ENCODE data around the gene STATH.
"Not testable (repeated sequence)": the region's sequence is repeated elsewhere in the genome, so short reads cannot be mapped to it uniquely, and the experiment has no call there.

The STATH gene, protein sequence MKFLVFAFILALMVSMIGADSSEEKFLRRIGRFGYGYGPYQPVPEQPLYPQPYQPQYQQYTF

DNA sequence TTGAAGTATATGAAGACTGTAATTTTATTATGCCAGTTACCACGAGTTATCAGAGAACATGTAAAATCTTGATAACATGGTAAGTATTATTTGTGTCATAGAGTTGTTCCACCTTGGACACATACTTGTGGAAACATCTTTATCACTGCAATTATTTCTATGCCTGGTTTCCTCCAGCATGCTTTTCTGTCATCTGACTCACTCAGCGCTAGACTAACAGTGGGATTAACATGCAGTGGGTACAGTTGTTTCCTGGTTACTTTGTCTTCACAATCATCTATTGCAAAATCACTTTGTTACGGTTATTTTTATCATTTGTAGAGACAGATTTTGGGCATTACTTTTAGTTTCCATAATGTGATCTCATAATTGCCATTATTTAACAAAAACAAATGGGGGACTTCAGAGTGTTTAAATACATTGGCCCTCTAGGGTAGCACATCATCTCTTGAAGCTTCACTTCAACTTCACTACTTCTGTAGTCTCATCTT is at the start of gene STATH:
TSS of gene STATH (plus strand) at position 441 of the 491 bp plus-strand sequence. CDS start 2,472 bp downstream, outside the sequence.
- DNase-seq (ENCODE audit: low read depth in 2 of 2): no peak

DNA sequence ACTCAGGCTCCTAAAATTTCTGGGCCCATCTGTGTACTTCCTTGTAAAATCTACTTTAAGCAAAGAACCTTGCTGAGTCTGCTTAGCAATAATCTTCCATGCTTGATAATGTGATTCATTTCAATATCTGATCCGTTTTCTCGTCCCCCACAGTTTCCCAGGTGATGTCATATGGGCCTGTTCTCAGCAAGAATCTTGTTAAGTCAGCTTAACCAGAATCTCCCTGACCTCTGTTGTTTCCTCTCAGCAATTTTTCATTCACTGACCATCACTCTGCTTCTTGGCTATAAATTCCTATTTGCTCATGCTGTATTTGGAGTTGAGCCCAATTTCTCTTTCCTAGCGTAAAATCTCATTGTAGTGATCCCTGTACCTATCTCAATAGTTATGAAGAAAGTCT is 44.2 kb upstream of the STATH start:
- no peak for DNase-seq (ENCODE audit: low read depth in 2 of 2)

DNA sequence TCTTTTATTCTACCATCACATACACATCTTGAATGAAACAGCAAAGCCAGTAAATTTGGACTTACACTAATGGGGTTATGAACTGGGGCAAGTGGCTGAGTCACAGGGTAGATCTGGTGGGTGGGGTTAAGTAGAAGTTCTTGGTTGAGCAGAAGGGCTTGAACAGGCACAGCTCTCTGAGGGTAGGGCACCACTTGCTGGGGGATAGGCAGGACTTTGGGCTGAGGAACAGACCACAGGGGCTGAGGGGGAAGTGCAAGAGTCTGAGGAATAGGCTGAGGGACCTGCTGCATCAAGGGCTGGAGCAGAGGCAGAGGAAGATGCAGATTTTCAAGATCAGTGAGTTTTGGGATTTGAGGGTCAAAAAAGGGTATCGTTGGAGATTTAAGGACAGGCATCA is 38.6 kb upstream of the STATH start:
- DNase-seq (ENCODE audit: low read depth in 2 of 2): no peak

DNA sequence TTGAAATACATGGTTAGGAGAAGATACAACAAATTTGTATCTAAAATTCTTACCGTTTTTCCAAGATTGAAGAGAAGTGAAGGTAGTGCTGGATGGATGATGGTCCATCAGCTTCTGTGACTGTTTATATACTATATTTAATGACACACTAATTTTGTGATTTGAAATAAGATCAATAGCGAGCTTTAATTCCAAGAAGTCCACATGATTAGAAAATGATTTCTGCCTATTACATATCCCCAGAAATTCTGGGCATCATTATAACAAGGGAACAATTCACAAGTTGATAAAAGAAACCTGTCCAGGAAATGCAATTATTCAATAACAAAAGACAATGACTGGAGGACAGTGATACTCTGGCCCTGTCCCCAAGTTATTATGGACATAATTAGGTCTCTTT is 30.1 kb upstream of the STATH start, which contains the start of gene CSN2:
TSS of gene CSN2 (minus strand) at position 101 of the 400 bp plus-strand sequence. CDS start 4,733 bp downstream, outside the sequence.
- DNase-seq (ENCODE audit: low read depth in 2 of 2): no peak

DNA sequence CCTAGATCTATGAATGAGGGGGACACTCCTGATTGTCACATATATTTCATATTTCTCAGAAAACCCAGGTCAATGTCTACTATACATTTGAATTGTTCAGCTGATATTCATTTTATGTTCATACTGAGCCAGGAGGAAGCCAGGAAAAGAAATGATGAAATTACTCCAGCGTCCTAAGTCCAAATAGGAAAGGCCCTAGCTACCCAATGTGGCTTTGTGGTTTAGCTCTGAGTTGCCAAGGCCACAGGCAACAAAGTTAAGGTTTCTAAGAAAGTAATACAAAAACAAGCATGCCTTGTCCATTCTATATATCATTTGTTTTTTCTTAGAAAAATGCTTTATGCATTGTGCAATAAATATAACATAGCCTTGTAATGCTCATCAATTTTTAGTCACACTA is 25.7 kb upstream of the STATH start:
- DNase-seq (ENCODE audit: low read depth in 2 of 2): no peak

DNA sequence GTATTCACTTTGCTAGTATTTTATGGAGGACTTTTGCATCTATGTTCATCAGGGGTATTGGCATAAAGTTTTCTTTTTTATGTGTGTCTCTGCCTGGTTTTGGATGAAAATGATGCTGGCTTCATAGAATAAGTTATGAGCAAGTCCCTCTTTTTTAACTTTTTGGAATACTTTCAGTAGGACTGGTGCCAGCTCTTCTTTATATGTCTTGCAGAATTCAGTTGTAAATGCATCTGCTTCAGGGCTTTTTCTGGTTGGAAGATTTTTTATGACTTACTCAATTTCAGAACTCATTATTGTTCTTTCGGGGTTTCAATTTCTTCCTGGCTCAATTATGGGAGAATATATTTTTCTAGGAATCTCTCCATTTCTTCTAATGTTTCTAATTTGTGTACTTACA is 21.1 kb upstream of the STATH start:
- DNase-seq (ENCODE audit: low read depth in 2 of 2): no peak

DNA sequence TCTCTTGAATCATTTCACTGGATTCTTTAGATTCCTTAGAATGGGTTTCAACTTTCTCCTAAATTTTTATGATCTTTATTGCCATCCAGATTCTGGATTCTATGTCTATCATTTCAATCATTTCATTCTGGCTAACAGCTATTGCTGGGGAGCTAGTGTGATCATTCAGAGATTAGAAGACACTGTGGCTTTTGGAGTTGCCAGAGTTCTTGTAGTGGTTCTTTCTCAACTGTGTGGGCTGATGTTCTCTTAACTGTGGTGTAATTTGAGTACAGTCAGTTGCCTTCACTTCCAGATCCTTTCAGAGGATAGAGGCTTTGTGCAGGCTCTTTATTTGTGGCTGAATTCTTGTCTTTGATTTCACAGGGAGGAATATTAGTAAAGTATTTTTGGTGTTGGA is 18.2 kb upstream of the STATH start:
- no peak for DNase-seq (ENCODE audit: low read depth in 2 of 2)

DNA sequence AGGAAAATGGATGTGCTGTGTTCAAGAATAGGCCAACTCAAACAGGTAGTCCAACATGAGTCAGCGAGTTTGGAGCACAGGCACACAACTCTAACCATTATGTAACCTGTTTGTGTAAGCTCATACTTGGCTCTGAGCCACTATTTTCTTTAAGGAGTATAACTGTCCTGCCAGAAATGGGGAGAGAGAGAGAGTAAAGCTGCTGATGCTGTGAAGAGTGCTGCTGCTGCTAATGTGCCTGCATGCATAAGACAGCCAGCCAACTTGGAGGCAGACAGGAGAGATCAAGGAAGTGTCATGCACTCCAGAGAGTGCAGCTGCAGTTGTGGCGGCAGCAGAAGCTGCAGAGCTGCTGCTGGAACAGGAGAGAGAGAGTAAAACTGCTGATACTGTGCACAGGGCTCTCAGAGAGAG is 11.7 kb upstream of the STATH start:
- DNase-seq (ENCODE audit: low read depth in 2 of 2): no peak

DNA sequence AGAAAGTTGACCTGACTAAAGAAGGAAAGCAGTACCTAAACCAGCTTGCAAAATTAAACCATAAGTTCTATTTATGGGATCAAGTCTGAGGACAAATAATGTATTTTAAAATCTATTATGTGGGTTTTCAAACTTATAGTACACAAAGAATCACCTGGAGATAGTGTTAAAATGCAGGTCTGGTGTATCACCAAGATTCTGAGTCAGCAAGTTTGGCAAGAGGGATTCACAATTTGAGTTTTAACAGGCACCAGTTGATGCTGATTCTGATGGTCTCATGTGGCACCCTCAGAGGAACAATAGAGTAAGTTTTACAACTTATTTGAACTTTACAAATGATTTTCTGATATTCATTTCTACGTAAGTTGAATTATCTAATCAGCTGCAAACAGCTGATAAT is 9.1 kb upstream of the STATH start:
- no peak for DNase-seq (ENCODE audit: low read depth in 2 of 2)

DNA sequence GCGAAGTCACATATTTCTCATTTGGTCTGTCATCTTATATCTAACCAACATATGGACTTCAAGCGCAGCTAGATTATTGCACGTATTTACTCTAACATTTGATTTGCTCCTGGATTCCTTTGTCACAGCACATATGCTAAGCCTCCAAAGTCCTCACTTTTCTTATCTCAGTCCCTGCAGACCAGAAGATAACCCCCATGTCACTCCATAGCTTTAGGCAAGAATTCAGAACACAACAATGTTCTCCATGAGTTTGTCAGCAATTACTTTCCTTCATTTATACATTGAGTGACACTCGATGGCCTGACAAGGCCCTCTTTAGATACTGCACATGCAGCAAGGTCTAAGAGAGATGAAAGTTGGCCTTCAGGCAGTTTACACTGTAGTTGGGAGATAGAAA is 4.8 kb upstream of the STATH start:
- DNase-seq (ENCODE audit: low read depth in 2 of 2): no peak

DNA sequence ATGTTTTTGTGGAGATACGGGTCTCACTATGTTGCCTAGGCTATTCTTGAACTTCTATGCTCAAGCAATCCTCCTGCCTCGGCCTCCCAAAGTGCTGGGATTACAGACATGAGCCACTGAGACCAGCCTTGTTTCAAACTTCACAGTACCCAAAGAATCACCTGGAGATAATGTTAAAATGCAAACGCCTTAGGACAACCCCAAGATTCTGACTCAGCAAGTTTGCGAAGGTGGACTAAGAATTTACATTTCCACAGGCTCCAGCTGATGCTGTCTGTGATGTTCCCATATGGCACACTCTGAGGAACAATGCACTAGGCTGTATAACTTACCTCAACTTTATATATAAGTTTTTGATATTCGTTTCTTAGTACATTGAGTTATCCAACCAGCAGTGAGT is 984 bp upstream of the STATH start:
- DNase-seq (ENCODE audit: low read depth in 2 of 2): no peak

DNA sequence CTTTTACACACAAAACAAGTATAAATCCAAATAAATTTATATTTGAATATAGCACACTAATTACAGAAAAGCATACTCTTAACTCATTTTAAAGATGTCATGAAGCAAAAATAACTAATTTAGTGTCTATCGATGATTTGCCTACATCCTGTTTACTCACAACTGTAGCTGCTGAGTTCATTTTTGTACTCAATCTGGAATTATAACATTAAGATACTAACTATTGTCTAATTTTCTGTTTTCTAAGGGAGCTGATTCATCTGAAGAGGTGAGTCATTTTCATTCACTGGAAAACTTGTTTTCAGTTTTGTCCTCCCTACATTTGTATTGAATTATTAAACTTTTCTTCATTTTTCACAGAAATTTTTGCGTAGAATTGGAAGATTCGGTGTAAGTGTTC is 3.7 kb downstream of the STATH start:
- no peak for DNase-seq (ENCODE audit: low read depth in 2 of 2)

DNA sequence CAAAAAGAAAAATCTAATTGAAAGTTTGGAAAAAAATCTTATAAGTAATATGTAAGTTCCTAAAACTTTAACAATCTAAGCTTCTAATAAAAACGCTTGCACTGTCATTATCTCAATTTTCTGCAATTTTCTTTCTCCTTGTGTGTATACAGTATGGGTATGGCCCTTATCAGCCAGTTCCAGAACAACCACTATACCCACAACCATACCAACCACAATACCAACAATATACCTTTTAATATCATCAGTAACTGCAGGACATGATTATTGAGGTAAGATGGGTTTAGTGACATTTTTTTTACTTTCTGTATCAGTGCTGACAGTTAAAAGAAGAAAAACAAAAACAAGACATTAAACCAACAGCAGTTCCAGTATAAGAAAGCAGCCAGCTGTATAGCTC is 4.9 kb downstream of the STATH start:
- DNase-seq (ENCODE audit: low read depth in 2 of 2): no peak

DNA sequence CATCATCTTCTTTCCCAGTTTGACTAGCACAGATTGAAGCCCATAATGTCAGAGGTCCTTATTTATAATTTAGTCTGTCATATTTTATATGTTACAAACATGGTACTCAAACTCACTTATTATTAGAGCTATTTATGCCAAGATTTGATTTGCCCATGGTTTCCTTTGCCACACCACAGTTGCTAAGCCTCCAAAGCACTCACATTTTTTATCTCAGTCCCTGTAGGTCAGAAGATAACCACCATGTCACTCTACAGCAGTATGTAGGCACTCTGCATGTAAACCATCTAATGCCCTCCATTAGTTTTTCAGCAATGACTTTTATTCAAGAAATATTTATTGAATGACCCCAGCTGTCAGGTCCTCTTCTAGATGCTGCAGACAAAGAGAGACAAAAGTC is 6.7 kb downstream of the STATH start:
- DNase-seq (ENCODE audit: low read depth in 2 of 2): no peak

DNA sequence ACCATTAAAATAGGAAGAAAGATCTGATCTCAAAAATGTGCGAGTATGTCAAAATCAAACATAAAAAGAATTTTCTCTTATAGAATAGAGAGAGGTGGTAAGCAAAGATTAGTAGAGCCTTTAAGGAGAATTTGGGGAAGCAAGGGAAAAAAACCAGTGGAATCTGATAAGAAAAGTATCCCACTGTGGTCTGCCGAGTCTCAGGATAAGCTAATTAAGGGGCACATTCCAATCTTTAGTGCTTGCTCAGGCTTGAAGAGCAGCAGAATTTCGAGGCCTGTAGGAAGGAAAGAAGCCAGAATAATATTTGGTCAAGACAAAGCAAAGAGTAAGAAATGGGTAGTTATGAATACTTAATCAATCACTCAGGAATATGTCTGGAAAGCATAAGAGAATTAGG is 13.0 kb downstream of the STATH start:
- no peak for DNase-seq (ENCODE audit: low read depth in 2 of 2)

DNA sequence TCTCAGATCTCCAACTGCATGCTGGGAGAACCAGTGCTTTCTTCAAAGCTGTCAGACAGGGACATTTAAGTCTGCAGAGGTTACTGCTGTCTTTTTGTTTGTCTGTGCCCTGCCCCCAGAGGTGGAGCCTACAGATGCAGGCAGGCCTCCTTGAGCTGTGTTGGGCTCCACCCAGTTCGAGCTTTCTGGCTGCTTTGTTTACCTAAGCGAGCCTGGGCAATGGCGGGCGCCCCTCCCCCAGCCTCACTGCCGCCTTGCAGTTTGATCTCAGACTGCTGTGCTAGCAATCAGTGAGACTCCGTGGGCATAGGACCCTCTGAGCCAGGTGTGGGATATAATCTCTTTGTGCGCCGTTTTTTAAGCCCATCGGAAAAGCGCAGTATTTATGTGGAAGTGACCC is 23.2 kb downstream of the STATH start:
- not testable (repeated sequence) for DNase-seq (ENCODE audit: low read depth in 2 of 2)

DNA sequence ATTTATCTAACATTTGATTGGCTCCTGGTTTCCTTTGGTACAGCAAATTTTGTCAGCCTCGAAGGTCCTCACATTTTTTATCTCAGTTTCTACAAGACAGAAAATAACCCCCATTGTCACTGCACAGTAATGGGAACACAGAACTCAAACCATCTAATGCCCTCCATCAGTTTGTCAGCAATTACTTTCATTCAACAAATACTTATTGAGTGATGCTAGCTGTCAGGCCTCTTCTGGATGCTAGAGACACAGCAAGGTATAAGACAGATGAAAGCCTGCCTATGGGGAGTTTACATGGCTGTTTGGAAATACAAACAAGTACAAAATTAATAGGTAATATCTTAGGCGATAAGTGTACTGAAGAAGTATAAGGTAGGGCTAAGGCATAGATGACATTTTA is 27.5 kb downstream of the STATH start:
- no peak for DNase-seq (ENCODE audit: low read depth in 2 of 2)

DNA sequence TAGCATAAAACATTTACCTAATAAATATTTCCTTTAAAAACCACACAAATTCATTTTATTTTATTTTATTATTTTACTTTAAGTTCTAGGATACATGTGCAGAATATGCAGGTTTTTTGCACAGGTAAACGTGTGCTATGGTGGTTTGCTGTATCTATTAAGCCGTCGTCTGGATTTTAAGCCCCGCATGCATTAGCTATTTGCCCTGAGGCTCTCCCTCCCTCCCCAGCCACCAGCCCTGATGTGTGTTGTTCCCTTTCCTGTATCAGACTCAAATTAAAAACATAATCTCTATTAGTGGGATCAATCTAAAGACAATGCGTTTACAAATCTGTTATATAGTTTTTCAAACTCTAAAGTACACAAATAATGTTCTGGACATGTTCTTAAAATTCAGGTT is 31.2 kb downstream of the STATH start:
- DNase-seq (ENCODE audit: low read depth in 2 of 2): no peak

DNA sequence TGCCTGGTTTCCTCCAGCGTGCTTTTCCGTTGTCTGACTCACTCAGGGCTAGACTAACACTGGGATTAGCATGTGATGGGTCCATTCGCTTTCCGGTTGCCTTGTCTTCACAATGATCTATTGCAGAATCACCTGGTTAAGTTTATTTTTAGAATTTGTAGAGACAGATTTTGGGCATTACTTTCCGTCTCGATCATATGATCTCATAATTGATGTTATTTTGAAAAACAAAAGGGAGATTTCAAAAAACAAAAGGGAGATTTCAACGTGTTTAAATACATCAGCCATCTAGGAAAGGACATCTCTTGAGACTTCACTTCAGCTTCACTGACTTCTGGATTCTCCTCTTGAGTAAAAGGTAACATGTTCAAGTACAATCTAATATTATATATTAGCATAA is 32.4 kb downstream of the STATH start, which contains the start of gene HTN3:
TSS of gene HTN3 (plus strand) at position 301 of the 400 bp plus-strand sequence. CDS start 2,282 bp downstream, outside the sequence.
- not testable (repeated sequence) for DNase-seq (ENCODE audit: low read depth in 2 of 2)

DNA sequence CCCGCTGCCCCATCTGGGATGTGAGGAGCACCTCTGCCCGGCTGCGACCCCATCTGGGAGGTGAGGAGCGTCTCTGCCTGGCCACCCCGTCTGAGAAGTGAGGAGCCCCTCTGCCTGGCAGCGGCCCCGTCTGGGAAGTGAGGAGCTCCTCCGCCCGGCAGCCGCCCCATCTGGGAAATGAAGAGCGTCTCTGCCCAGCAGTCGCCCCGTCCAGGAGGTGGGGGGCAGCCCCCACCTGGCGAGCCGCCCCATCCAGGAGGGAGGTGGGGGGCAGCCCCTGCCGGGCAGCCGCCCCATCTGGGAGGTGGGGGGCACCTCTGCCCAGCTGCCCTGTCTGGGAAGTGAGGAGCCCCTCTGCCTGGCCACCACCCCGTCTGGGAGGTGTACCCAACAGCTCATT is 41.8 kb downstream of the STATH start:
- DNase-seq (ENCODE audit: low read depth in 2 of 2): not testable (repeated sequence)

DNA sequence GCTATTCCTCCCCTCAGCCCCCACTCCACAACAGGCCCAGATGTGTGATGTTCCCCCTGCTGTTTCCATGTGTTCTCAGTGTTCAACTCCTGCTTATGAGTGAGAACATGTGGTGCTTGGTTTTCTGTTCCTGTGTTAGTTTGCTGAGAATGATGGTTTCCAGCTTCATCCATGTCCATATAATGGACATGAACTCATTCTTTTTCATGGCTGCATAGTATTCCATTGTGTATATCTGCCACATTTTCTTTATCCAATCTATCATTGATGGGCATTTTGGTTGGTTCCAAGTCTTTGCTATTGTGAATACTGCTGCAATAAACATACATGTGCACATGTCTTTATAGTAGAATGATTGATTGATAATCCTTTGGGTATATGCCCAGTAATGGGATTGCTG is 44.2 kb downstream of the STATH start:
- DNase-seq (ENCODE audit: low read depth in 2 of 2): not testable (repeated sequence)

DNA sequence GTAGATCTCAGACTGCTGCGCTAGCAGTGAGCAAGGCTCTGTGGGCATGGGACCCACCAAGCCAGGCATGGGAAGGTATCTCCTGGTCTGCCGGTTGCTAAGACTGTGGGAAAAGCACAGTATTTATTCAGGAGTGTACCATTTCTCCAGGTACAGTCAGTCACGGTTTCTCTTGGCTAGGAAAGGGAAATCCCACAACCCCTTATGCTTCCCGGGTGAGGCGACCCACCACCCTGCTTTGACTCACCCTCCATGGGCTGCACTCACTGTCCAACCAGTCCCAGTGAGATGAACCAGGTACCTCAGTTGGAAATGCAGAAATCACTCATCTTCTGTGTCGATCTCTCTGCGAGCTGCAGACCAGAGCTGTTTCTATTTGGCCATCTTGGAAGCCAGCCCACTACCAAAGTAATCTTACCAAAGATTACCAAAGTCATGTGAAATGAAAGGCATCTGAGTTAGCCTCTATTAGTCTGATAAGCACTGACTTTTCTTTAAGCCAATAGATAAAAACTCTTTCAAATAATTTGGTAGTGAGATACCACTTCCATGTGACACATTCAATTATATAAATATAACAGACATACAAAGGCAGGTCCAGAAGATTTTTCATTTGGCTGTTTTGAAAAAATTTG is 46.0 kb downstream of the STATH start:
- no peak for DNase-seq (ENCODE audit: low read depth in 2 of 2)

DNA sequence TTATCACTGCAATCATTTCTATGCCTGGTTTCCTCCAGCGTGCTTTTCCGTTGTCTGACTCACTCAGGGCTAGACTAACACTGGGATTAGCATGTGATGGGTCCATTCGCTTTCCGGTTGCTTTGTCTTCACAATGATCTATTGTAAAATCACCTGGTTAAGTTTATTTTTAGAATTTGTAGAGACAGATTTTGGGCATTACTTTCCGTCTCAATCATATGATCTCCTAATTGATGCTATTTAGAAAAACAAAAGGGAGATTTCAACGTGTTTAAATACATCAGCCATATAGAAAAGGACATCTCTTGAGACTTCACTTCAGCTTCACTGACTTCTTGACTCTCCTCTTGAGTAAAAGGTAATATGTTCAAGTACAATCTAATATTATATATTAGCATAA is 54.4 kb downstream of the STATH start, which contains the start of gene HTN1:
TSS of gene HTN1 (plus strand) at position 301 of the 400 bp plus-strand sequence. CDS start 2,639 bp downstream, outside the sequence.
- not testable (repeated sequence) for DNase-seq (ENCODE audit: low read depth in 2 of 2)
